HG03342 (cell line): ENCODE results near the gene GSTM1.

ENCODE experiments used
- ATAC-seq: cut with Tn5 transposase; IDR thresholded peaks from one replicate; pipeline ENCODE4 v1.9.1; 2021; ENCODE audit warnings: mild to moderate bottlenecking, moderate library complexity; ENCODE audit not compliant: unreplicated experiment

GSTM1 gene

DNA sequence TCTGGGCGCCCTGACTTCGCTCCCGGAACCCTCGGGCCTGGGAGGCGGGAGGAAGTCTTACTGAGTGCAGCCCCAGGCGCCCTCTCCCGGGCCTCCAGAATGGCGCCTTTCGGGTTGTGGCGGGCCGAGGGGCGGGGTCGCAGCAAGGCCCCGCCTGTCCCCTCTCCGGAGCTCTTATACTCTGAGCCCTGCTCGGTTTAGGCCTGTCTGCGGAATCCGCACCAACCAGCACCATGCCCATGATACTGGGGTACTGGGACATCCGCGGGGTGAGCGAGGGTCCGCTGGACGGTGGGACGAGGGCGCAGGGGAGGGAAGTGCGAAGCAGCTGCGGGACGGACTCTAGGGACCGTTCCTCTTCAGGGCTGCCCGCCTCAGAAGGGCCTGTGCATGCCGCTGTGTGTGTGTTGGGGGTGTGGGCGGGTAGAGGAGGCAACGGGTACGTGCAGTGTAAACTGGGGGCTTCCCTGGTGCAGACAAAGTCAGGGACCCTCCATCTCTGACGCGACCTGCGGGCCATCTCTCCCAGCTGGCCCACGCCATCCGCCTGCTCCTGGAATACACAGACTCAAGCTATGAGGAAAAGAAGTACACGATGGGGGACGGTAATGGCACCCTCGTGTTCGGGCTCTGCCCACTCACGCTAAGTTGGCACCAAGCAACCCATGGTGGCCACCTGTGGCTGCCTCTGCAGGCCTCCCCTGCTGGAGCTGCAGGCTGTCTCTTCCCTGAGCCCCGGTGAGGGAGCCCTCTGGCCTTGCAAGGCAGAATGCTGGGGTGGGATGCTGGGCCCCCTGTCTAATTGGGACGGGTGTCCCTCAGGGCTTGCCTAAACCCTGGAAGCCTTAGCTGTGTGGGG, at the start of gene GSTM1:
GSTM1 (plus strand) TSS at position 177 of the 859 bp plus-strand sequence; CDS start at position 234, 57 bp downstream.
- ATAC-seq: peak; percentile 97

DNA sequence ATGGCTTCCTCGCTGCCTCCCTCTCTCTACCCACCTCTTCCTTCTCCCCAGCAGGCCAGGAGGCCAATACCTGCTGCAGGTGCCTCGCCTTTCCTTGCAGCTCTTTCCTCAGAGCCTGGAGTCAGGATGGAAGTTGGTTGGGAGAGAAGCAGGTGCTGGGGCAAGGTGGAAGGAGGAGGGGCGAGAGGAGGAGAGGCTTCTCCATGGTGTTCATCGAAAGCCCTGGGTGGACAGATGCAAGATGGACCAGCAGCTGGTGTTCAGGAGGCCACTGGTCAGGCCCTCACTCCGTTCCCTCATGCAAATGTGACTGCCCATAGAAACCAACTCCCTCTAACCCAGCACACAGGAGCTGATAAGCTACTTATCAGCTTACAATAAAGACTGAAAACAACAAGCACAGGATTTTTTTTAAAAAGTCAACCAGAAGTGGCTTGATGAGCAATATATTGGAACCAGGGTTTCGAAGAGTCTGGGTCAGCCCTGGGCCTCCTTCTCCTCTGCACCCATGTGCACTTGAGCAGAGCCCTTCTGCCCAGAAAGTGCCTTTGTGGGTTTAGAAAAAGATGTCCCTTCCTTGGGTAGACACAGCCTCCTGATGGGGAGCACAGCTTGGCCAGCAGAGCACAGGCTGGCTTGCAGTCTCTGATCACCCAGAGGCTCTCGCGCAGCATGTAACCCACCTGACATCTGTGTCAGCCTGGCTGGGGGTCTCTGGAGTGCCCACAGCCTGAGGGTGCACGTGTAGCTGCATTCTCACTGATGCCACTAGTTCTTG, 48.4 kb upstream of the GSTM1 start:
- no peak for ATAC-seq

DNA sequence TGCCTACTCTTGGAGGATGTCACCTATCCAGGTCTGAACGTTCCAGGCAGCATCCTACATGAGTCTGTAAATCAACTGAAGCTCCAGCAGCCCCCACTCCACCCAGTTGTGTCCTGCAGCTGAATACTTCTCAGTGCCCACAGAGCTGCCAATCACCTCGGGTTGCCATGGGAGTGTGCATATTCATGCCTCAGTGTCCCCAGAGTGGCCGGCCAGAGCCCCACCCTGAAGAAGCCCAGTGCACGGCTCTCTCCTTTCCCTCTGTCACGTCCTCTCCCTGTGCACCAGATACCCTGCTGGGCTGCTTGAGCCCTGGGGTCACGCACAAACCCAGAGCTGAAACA, 47.8 kb upstream of the GSTM1 start:
- no peak for ATAC-seq

DNA sequence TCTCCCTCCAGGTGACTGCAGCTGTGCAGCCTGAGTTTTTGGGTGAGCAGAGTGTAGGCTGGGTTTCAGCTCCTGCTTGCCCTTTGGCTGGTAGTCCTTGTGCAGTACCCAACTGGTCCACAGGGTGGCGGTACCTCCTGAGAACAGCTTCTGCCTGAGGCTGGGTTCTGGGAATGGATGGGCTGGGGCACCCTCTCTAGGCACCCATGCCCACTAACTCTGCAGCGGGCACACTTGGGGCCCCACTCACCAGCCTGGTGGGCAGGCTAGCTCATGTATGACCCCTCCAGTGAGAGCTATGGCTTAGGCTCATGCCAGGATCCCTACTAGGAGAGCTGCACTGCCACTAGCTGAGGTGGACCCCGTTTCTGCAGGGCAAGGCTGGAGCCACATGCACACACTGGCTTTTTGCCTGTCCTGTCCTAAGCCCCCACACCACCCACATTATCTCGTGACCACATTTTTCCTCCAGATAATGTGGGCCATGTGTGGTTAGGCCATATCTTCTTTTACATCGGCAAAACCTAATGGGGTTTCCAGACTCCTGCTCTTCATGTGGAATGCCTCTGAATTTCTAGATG, 47.2 kb upstream of the GSTM1 start:
- peak; percentile 43 for ATAC-seq

DNA sequence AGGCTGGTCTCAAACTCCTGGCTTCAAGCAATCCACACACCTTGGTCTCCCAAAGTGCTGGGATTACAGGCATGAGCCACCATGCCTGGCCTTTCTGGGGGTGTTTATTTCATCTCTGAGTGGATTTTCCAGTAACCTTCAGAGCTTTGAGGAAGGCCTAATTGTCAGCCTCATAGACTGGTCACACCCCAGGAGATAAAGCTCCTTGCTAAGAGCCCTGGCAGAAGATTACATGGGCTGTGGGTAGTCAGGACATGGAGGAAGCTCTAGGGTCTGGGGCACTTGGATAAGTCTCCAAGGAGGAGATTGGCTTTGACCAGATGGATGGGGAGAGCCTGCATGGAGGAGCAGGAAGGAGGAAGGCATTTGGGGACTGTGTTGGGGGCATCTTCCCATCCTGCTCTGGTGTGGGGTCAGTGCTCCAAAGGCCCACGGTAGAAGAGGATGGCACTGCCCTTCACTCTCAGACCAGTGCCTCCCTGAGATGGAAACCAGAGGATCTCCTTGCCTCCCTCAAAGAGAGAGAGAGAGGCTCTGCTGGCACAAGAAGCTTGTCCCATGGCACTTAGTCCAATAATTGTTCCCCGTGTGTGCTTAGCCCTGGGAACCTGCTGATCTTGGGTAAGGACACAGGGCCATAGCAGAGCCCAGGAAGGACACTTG, 46.4 kb upstream of the GSTM1 start:
- no peak for ATAC-seq

DNA sequence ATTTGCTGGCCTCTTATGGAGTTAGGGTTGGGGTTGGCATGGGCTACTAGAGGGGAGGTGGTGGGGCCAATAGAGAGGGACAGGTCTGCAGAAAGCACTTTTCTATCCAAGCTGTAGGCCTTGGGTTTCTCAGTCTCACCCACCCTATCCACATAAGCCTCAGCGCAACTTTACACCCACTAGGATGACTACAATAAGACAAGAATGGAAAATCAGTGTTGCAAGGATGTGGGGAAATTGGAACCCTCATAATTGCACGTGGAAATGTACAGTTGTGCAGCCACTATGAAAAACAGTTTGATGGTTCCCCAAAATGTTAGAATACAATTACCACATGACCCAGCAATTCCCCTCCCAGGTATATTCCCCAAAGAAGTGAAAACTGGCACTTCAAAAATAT, 45.8 kb upstream of the GSTM1 start:
- ATAC-seq: no peak

DNA sequence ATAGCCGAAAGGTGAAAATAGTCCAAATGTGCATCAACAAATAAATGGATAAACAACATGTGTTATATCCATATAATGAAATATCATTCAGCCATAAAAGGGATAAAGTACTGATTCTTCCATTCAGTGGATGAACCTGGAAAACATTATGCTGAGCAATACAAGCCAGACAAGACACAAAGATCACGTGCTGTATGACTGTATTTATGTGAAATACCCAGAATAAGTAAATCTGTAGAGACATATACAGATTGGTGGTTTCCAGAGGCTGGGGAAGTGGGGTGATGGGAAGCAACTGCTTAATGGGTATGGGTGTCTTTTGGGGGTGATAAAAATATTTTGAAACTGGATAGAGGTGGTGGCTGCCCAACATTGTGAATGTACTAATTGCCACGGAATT, 45.0 kb upstream of the GSTM1 start:
- ATAC-seq: no peak

DNA sequence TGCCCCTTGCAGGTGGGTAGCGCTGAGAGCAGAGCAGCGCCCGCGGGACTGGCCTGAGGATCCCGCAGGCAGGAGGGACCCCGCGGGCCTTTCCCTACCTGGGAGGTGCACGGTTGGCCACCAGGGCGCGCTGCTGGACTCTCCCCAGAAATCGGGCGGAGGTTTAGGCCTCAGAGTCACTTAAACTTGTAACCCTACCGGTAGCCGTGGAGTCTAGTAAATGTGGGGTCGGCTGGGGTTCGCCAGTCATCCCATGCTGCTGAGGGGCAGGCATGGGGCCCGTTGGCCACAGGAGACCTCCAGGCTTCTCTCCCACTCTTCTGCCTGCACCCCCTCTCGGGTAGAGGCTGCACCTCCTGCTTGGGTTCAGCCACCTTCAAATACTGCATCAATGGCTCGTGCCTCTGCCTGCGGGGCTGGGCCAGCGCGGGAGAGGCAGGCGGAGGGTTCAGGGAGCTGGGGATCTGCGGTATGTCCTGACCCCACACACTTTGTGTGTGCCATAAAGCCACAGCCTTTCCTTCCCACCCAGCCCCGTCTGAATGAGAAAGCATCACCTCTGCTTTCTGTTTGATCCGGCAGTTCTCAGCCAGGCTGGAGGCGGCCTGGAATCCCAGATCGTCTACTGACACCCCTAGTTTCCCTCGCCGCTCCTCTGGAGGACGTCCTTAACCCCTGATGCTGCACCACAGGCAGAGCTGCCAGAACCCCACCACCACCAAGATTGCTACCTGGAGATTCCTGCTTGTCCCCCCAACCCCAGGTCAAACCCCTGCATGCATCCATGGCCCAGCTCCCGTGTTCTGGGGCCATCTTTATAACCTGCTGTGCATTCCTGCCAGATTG, 44.0 kb upstream of the GSTM1 start:
- ATAC-seq: peak; percentile 84

DNA sequence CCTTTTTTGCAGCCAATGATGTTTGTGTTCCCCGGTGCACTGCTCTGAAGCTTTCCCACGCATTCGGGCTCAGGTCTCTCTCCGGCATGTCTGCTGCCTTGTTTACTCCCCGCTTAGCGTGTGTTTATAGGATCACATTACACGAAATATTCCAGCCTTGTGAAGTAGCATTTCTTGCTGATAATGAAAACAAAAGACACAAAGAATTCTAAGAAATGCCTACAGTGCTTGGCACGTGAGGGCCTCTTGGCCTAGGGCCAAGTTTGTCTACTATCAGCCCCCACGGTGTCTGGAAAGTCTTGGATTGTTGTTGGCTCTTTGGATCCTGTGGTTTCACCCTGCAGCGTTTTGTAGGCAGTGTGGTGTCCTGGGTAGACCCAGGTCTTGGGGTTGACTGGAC, 42.9 kb upstream of the GSTM1 start:
- no peak for ATAC-seq

DNA sequence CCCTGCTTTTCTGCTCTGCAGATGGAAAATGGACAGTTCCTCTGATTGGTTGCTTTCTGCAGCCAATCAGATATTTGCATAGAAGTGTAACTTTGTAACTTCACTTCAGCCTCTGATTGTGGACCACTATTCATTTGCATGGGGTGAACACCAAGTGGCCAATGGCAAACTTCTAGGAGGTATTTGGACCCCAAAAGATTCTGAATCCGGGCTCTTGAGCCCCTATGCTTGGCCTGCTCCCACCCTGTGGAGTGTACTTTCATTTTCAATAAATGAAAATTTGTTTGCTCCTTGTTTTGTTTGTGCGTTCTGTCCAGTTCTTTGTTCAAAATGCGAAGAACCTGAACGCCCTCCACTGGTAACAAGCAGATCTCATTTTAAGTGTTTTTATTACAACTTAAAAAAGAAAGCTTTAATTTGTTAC, 38.1 kb upstream of the GSTM1 start:
- no peak for ATAC-seq

DNA sequence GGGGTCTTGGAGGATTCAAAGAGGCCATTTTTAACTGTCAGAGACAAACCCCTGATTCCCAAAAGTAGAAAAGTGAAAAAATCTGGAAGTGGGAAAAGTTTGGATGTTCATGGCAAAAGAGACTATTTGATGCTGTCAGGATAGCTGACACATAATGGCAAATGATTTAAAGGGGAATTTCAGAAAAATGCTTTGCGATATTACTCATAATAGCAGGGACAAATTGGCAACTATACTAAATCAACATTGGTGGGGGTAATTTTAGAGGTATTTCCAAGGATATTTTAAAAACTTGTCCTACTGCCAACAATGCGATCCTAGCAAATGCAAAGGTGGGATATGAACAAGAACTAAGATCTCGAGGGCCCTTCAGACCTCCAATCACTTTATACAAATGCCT, 37.0 kb upstream of the GSTM1 start:
- ATAC-seq: no peak

DNA sequence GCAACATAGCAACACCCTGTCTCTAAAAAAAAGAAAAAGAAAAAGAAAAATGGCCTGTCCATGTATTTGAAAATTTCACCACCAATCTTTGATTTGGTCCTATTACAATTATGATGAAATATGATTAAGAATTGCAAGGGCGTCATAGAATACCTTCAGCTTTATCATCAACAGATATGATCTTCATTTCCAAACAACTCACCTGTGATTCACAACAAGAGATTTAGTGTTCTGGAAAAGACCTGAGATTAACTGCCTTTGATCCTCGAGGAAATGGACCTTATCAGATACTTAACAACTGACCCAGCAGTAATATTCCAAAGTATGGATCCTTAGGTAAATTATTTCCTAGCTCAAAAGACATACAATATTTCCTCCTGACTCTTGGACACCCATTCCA, 35.2 kb upstream of the GSTM1 start:
- no peak for ATAC-seq

DNA sequence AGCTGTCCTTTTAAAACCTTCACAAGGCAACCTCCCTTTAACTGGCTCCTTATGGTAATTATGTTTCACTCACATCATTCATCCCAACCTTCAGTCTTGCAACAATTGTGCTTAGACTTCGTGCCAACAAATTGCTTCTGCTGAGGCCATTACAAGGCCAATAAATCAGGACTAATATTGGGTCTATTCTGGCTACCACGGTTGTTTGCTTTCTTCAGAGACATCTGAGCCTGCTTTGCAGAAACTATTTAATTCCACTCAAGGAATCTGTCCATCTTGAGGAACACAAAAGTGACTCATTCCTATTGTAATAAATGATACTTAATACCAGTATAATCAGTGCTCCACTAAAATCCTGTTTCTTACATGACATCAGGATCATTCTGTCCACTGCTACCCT, 34.3 kb upstream of the GSTM1 start:
- ATAC-seq: no peak

DNA sequence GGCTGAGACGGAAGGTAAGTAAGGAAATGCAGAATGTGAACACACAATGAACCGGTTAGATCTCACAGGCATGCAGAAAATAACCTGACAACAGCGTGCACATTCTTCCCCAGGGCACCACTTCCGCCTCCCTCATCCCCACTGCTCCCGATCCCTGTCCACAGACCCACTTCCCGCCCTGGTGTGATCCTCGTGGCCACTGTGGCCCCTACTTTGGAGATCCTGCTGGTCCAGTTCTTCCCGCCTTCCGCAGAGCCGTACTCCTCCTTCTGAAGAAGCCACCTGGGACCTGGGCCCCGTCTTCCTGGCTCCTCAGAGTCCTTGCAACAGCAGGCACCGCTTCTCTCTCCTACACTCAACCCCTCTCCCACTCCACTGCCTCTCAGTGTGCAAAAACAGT, 33.1 kb upstream of the GSTM1 start:
- ATAC-seq: no peak

DNA sequence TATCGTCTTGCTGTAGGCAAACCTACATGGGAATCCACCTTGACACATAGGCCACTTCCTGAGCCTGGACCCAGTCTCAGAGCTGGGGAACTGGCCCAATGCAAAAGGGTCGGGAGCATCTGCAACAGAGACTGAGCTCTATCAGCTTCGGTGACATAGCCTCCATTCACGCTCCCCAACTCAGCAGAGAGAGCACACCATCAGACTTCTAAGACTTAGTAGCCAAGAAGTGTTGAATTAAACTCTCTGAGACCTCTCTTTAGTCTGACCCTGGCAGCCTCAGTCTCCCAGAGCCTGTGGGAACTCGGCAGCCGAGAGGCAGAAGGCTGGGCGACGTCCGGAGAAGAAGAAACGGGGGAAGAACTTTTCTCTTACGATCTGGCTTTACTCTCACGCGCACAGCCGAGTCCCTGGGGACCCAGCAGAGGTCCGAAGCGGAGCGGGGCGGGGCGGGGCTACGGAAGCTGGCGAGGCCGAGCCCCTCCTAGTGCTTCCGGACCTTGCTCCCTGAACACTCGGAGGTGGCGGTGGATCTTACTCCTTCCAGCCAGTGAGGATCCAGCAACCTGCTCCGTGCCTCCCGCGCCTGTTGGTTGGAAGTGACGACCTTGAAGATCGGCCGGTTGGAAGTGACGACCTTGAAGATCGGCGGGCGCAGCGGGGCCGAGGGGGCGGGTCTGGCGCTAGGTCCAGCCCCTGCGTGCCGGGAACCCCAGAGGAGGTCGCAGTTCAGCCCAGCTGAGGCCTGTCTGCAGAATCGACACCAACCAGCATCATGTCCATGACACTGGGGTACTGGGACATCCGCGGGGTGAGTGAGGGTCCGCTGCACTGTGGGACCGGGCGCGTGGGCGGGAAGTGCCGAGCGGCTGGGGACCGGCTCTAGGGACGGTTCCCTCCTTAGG, 31.8 kb upstream of the GSTM1 start, which contains the start of gene GSTM4:
GSTM4 (plus strand) TSS at position 485 of the 905 bp plus-strand sequence; CDS start at position 776, 291 bp downstream.
- peak; percentile 89 for ATAC-seq

DNA sequence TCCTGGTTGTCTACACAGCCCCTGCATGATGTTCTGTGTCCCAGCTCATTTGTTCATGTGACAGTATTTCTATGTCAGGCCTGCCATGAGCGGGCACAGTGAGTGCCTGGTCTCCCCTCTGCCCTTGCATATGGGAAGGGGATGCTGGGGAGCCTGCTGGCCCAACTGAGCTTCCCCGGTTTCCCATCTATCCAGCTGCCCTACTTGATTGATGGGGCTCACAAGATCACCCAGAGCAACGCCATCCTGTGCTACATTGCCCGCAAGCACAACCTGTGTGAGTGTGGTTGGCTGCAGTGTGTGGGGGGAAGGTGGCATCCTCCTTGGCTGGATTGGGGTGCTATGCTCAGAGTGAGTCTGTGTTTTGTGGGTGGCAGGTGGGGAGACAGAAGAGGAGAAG, 30.2 kb upstream of the GSTM1 start:
- ATAC-seq: no peak

DNA sequence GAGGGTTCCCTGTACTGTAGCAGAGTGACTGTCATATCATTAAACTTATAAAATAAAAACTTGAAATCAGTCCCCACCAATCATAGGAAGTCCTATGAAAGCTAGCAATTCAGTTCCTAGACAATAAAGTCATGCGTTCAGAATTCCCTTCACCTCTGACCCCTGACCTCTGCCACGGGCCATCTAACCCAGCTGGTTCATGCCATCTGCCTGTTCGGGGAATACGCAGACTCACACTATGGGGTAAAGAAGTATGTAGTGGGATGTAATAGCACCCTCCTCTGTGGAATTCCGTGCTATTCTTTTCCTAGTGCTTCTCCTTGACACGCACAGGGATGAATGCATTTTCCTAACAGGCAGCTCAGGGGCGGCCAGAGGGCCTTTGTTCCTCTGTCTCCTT, 29.6 kb upstream of the GSTM1 start:
- no peak for ATAC-seq

DNA sequence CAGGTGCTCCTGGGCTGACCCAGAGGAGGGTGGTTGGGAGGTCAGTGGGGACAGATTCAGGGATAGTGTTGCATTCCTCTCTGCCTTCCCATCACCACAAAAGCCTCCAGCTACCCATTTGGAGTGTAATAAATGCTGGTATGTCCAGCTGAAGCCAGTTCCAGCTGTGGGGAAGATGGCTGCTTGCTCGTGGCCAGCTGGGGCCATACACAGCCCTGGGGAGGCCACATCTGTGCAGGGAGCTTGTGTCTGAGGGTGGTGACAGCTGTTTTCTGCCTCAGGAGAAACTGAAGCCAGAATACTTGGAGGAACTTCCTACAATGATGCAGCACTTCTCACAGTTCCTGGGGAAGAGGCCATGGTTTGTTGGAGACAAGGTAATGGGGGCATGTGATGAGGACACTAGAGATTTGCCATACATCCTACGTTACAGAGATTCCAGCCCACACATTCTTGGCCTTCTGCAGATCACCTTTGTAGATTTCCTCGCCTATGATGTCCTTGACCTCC, 29.0 kb upstream of the GSTM1 start:
- ATAC-seq: no peak

DNA sequence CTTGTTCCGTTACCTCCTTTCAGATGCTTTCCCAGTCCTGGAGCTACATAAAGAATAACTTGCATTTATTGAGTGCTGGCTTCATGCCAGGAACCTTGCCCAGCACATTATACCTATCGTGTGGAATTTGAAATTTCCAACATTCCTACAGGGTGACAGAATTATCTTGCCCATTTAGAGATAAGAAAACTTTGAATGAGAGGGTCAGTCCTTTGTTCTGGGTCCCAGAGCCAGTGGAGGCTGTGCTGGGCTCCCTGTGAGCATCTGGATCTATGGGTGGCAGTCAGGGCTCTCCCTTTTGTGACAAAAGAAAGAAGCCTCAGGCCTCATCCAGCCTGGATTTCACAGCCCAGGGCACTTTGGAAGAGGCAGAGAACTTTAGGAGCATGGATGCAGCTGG, 28.5 kb upstream of the GSTM1 start:
- no peak for ATAC-seq
